ENCODE data around the gene SLC12A3.
"Not testable (repeated sequence)": the region's sequence is repeated elsewhere in the genome, so short reads cannot be mapped to it uniquely, and the experiment has no call there.

SLC12A3 gene

GRCh38 chr16:56868766-56869165 is 3.8 kb downstream of the SLC12A3 start:
- DNase-seq (ENCODE audit: low read depth in 2 of 2) = not testable (repeated sequence)

GRCh38 chr16:56869513-56870275 is 4.7 kb downstream of the SLC12A3 start:
- no peak for DNase-seq (ENCODE audit: low read depth in 2 of 2)

GRCh38 chr16:56870276-56870888 is 5.4 kb downstream of the SLC12A3 start:
- DNase-seq (ENCODE audit: low read depth in 2 of 2) = no peak

DNA sequence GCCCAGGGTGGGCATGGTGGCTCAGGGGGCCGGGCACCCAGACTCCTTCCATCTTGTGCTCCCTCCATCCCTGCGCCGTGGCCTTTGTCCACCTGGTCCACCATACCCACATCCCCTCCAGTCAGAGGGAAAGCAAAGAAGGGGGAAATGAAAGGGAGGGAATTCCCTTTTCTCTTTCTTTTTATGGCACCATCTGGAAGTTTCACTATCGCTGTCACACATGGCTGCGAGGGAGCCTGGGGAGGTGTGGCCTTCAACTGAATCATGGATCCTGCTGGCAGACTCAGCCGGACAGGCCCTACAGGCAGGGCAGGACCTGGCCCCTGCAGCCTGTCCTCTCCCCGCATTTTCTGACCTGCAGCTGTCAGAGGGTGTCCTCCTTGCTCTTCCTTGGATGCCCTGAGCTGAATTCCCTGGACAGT is 6.2 kb downstream of the SLC12A3 start:
- no peak for DNase-seq (ENCODE audit: low read depth in 2 of 2)

GRCh38 chr16:56872863-56873391 is 7.9 kb downstream of the SLC12A3 start:
- no peak for DNase-seq (ENCODE audit: low read depth in 2 of 2)

DNA sequence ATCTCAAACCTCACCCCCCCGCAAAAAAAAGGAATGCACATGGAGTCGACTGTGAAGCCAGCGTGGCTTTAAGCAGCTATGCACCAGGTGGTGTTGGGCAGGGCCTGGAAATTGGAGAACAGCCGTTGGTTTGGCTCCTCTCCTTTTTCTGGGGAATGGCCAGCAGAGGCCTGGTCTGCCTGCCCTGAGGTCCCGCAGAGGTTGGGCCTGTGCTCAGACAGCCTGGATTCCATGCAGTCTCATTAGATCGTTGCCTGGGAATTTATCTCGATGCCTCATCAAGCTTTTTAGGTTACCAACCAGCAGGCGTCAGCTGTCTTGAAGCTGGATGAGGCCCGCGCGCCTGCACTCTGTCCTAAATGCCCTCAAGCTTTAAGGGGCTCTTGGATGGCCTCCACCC is 9.8 kb downstream of the SLC12A3 start:
- no peak for DNase-seq (ENCODE audit: low read depth in 2 of 2)

- no peak for DNase-seq (ENCODE audit: low read depth in 2 of 2)
Observed at GRCh38 chr16:56876048-56876447, 11.0 kb downstream of the SLC12A3 start.

GRCh38 chr16:56877486-56878182 is 12.6 kb downstream of the SLC12A3 start:
- DNase-seq (ENCODE audit: low read depth in 2 of 2) = no peak

DNA sequence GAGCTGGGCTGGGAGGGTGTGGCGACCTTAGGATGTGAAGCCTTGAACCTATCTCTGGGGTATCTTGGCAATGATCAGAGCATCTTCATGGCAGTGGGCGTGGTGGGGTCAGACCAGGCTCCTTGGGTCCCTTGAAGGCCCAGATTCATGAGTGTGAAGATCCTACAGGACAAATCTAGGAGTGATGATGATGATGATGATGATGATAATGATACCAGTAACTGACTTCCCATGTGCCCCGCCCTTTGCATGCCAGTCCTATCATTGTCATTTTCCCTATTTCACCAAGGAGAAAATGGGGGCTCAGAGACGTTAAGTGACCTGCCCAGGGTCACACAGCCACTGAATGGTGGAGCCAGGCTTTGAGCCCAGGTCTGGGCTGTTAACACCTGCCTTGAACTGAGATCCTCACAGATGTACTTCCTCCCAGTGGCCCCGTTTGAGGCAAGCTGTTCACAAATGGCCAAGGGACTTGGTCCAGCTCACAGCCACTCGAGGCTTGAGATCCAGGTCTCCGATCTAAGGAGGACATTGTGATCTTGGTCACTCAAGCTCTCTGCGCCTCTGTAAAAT is 13.4 kb downstream of the SLC12A3 start:
- DNase-seq (ENCODE audit: low read depth in 2 of 2) = no peak

- no peak for DNase-seq (ENCODE audit: low read depth in 2 of 2)
Observed at GRCh38 chr16:56879276-56879675, 14.3 kb downstream of the SLC12A3 start.

- DNase-seq (ENCODE audit: low read depth in 2 of 2) = no peak
Observed at GRCh38 chr16:56880176-56880575, 15.2 kb downstream of the SLC12A3 start.

- no peak for DNase-seq (ENCODE audit: low read depth in 2 of 2)
Observed at GRCh38 chr16:56880685-56881084, 15.7 kb downstream of the SLC12A3 start.

DNA sequence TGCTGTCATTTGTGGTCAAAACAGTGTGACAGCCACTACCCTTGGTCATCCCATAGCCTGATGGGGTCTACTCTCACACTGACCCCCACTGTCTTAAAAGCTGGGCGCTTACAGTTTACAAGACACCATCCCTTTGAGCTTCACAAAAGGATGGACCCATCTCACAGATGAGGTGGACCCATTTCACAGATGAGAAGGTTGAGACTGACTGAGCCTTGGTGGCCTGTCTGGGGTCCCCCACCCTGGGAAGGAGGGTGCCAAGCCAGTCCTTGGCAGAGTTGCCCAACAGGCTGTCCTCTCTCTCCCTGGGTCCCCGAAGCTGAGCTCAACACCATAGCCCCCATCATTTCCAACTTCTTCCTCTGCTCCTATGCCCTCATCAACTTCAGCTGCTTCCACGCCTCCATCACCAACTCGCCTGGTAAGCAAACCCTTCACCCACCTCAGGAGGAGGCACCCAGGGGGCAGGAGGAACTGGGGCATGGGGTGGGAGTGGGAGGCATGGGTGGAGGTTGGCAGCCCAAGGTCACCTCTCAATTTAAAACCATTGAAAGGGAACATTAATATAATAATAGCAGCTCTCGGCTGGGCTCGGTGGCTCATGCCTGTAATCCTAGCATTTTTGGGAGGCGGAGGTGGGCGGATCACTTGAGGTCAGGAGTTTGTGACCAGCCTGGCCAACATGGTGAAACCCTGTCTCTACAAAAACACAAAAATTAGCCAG is 17.2 kb downstream of the SLC12A3 start:
- DNase-seq (ENCODE audit: low read depth in 2 of 2) = no peak

DNA sequence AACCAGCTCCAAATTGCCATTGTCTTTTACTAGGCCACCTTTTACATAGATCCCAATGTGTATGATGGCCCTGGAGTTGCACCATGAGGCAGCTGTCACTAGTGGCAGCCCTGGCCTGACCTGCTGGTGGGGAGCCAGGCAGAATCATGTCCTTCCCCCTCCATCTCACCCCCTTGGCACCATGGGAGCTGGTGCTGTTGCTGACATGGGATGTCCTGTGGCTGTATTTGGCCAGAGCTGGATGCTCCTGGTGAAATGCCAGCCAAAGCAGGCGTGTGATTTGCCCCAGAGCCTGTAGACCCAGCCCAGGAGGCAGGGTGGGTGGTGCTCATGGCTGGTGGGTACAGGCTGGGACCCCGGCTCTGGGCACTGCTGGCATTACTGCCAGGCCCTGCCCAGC is 18.6 kb downstream of the SLC12A3 start:
- DNase-seq (ENCODE audit: low read depth in 2 of 2) = no peak

- no peak for DNase-seq (ENCODE audit: low read depth in 2 of 2)
Observed at GRCh38 chr16:56884026-56884582, 19.1 kb downstream of the SLC12A3 start.

DNA sequence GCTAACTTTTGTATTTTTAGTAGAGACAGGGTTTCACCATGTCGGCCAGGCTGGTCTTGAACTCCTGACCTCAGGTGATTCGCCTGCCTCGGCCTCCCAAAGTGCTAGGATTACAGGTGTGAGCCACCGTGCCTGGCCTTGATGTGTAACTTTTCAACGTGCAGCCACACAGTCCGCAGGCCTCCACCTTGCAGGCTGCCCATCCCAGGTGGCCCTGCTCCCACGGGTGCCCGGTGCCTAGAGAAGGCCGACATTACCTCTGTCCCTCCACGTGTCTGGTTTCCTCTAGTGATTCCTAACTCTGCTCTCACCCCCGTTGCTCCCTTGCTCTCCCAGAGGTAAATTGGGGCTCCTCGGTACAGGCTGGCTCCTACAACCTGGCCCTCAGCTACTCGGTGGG is 19.9 kb downstream of the SLC12A3 start:
- not testable (repeated sequence) for DNase-seq (ENCODE audit: low read depth in 2 of 2)

DNA sequence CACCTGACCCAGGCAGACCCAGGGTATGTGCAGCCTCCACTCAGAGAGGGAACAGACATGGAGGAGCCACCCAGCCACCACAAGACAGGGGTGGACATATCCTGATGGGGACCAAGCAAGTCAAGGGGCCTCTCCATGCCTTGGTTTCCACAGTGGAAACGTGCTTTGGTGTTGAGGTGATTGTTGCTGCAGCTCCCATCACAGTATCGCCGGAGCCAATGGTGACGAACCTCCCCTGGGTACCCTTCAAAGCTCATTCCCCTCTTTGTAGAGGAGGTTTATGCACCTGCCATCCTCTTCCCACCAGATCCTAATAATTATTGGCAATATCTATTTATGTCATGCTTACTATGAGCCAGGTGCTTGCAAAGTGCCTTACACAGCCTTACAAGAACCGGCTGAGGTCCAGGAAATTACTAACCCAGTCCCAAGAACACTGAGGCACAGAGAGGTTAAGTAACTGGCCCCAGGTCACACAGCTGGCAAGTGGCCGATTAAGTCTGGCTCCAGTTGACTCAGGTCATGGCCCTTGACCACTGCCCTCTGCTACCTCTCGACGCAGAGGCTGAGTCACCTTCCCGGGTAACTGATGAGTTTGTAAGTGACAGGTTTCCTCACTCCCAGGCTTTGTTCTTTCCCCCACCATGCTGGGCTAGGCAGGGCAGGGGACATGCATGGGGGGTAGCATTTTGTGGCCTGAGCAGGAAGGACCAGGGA is 20.6 kb downstream of the SLC12A3 start:
- DNase-seq (ENCODE audit: low read depth in 2 of 2) = no peak

- no peak for DNase-seq (ENCODE audit: low read depth in 2 of 2)
Observed at GRCh38 chr16:56886296-56886695, 21.3 kb downstream of the SLC12A3 start.

- DNase-seq (ENCODE audit: low read depth in 2 of 2) = no peak
Observed at GRCh38 chr16:56886826-56887225, 21.8 kb downstream of the SLC12A3 start.

DNA sequence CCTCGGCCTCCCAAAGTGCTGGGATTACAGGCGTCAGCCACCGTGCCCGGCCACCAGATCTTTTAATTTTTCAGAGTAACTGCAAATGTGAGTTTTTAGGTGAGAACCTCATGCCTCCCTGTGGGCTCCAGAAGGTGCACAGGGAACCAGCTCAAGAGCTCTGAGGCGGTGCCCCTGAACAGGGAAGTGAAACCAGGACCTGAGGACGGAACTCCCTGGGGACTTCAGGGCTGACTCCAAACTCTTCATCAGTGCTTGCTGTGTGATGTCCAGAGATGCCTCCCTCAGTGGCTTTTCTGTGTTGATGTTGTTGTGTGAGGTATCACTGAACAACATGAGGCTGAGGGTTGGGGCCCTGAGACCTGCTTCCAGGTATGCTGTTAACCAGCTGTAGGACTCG is 23.8 kb downstream of the SLC12A3 start:
- DNase-seq (ENCODE audit: low read depth in 2 of 2) = no peak

DNA sequence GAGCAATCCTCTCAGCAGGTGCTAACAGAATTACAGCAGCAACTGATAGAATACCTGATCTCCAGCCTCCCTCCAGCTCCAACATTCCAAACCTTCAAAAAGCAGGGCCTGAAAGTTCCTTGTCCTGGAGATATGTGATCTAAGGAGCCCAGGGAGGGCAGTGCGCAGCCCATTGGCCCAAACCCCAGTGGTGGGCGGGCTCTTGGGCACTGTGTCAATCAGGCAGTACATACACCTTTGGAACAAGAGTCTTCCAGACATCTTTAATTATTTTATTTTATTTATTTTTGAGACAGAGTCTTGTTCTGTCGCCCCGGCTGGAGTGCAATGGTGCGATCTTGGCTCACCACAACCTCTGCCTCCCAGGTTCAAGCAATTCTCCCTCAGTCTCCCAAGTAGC is 24.2 kb downstream of the SLC12A3 start:
- no peak for DNase-seq (ENCODE audit: low read depth in 2 of 2)
